Upper lobe of left lung (tissue), 6 donors: Measurements from ENCODE around the gene PTRH1. TPM values are rescaled to one million over a fixed set of nuclear protein-coding genes. Genes with fewer than 3 reads are reported as not detected.

Experiments used
- ATAC-seq, 2 donors: fragments of 200-7000 bp; cut with Tn5 transposase; one replicate each; pipeline ENCODE4 v1.9.1; 2022; ENCODE audit warnings: mild to moderate bottlenecking in 2 of 2, moderate library complexity in 2 of 2; ENCODE audit not compliant: low FRiP score in 2 of 2
- DNase-seq, 2 donors: peaks; one replicate each; pipeline ENCODE4 v3.0.0-alpha.2; 2019 to 2020
- H3K27ac ChIP-seq, 4 donors: fragments of 200-600 bp; sonication (generic); one replicate each; pipeline ENCODE4 v1.5.1; 2016 to 2019
- H3K27me3 ChIP-seq, 4 donors: fragments of 200-600 bp; sonication (generic); one replicate each; pipeline ENCODE4 v1.5.1; 2017 to 2019
- H3K36me3 ChIP-seq, 4 donors: fragments of 200-600 bp; sonication (generic); one replicate each; pipeline ENCODE4 v1.5.1; 2016 to 2019
- H3K4me1 ChIP-seq, 4 donors: fragments of 200-600 bp; sonication (generic); one replicate each; pipeline ENCODE4 v1.5.1; 2018 to 2019
- H3K4me3 ChIP-seq, 4 donors: fragments of 200-600 bp; sonication (generic); one replicate each; pipeline ENCODE4 v1.5.1; 2017 to 2019; ENCODE audit warnings: mild to moderate bottlenecking in 2 of 4, moderate library complexity in 1 of 4
- H3K9me3 ChIP-seq, 4 donors: fragments of 200-600 bp; sonication (generic); one replicate each; pipeline ENCODE4 v1.5.1; 2018 to 2019
- CTCF ChIP-seq, 6 experiments: fragments of 450-650 bp in 4 of 6; fragments of 200-600 bp in 2 of 6; sonication (generic) in 2 of 6; IDR thresholded peaks; one replicate each; pipeline ENCODE4 v1.5.1; 2016 to 2019; ENCODE audit warnings: antibody characterized with exemption in 6 of 6
- EP300 ChIP-seq, 4 donors: sonication (generic); formaldehyde crosslinking; IDR thresholded peaks; one replicate each; pipeline ENCODE4 v1.5.1; 2017; ENCODE audit warnings: antibody characterized with exemption in 4 of 4, control low read depth in 2 of 4
- POLR2A ChIP-seq, 4 donors: fragments of 450-650 bp; IDR thresholded peaks; one replicate each; pipeline ENCODE4 v1.5.1; 2016 to 2017; ENCODE audit warnings: antibody characterized with exemption in 4 of 4, mild to moderate bottlenecking in 2 of 4
- POLR2AphosphoS5 ChIP-seq, 2 donors: sonication (generic); formaldehyde crosslinking; IDR thresholded peaks; one replicate each; pipeline ENCODE4 v1.5.1; 2017; ENCODE audit warnings: antibody characterized with exemption in 2 of 2
- WGBS, 2 donors: methylation state at CpG; one replicate each; pipeline ENCODE4 v1.1.5; 2017 to 2018; 5-methylcytosine and 5-hydroxymethylcytosine counted together
- total RNA-seq, 6 donors: library from RNA; depleted of rRNA in 4 of 6; stranded (reverse); fragments of >200 nt in 4 of 6; gene quantifications; one replicate each; pipeline versions ENCODE4 v1.1.0 to v1.2.1, GENCODE V29; 2016 to 2021
- donor health status: DM: no; HTN: no; CAD: no; lungs with moderate emphysema.
- donor health status: DM: no; HTN: yes; CAD: no; lungs with severe emphysema.

PTRH1 gene
- total RNA-seq = 10 to 100 TPM in 5 of 6 donors, 1 to 10 TPM in 1; 7.4 to 33.5 (median 18.7) TPM

- DNase-seq (peak; percentile 97 to 99), ATAC-seq (peak; percentile 96 to 98)
- TF ChIP-seq POLR2A (IDR thresholded peaks at IDR 0.05) (peak in 2 of 4 donors; percentile 37 to 67), POLR2AphosphoS5 (IDR thresholded peaks at IDR 0.05) (peak; percentile 70 to 74), CTCF (IDR thresholded peaks at IDR 0.05) (no peak), EP300 (IDR thresholded peaks at IDR 0.05) (no peak)
- no peaks in the 10 kb centered on the region for H3K27me3 ChIP-seq
- 6 to 19% methylated on average over 15 to 61 of the region's 65 CpGs for WGBS, 2 donors
- peak within 1 kb of the TSS; percentile 63 to 85 (median 71) for H3K4me3 ChIP-seq
- H3K36me3 ChIP-seq = peaks cover 0 to 5% (median 0%) of the 10 kb centered on the region in 4 donors
- peaks cover 12 to 19% (median 16%) of the 10 kb centered on the region in 4 donors for H3K4me1 ChIP-seq
- H3K27ac ChIP-seq = peak within 1 kb of the TSS; percentile 74 to 86 (median 78)
- no peaks in the 10 kb centered on the region for H3K9me3 ChIP-seq
Observed at GRCh38 chr9:127715470-127716337, at the start of gene PTRH1, which contains the start of gene TTC16. PTRH1 (minus strand) TSS chr9:127715663; CDS start chr9:127715639, 24 bp downstream. TTC16 (plus strand) TSS chr9:127716079; CDS start chr9:127716146, 67 bp downstream.

GRCh38 chr9:127763918-127764384, 48.5 kb upstream of the PTRH1 start:
- peak in 1 of 2 donors; percentile 73 for DNase-seq
- ATAC-seq = peak; percentile 51 to 86
- H3K4me1 ChIP-seq = peaks cover 44 to 68% (median 58%) of the 10 kb centered on the region in 4 donors
- H3K9me3 ChIP-seq = no peaks in the 10 kb centered on the region
- H3K36me3 ChIP-seq = peaks cover 0 to 23% (median 3%) of the 10 kb centered on the region in 4 donors
- TF ChIP-seq POLR2A (IDR thresholded peaks at IDR 0.05) = peak in 2 of 4 donors; percentile 36 to 46
- TF ChIP-seq POLR2AphosphoS5 (IDR thresholded peaks at IDR 0.05) = peak; percentile 95 to 99
- TF ChIP-seq EP300 (IDR thresholded peaks at IDR 0.05) = peak; percentile 92 to 100 (median 98)
- TF ChIP-seq CTCF (IDR thresholded peaks at IDR 0.05) = peak; percentile 52 to 78 (median 68)
- H3K27me3 ChIP-seq = no peaks in the 10 kb centered on the region
- no peak overlapping the region for H3K4me3 ChIP-seq
- 32 to 68% methylated on average over 6 of the region's 7 CpGs for WGBS, 2 donors
- H3K27ac ChIP-seq = peak overlapping the region; percentile 84 to 96 (median 87)

GRCh38 chr9:127762111-127762676, 46.7 kb upstream of the PTRH1 start:
- DNase-seq (peak in 1 of 2 donors; percentile 69), ATAC-seq (peak; percentile 66 to 76)
- H3K4me1 ChIP-seq = peaks cover 35 to 63% (median 47%) of the 10 kb centered on the region in 4 donors
- peak; percentile 73 to 83 for TF ChIP-seq POLR2AphosphoS5 (IDR thresholded peaks at IDR 0.05)
- peak in 3 of 4 donors; percentile 29 to 75 (median 60) for TF ChIP-seq EP300 (IDR thresholded peaks at IDR 0.05)
- no peak for TF ChIP-seq CTCF (IDR thresholded peaks at IDR 0.05)
- peak in 2 of 4 donors; percentile 16 to 48 for TF ChIP-seq POLR2A (IDR thresholded peaks at IDR 0.05)
- H3K4me3 ChIP-seq = peak overlapping the region in 3 of 4 donors; percentile 27 to 46 (median 40)
- 40 to 43% methylated on average over 15 to 16 of the region's 16 CpGs for WGBS, 2 donors
- H3K36me3 ChIP-seq = peaks cover 0 to 30% (median 3%) of the 10 kb centered on the region in 4 donors
- peak overlapping the region; percentile 84 to 96 (median 87) for H3K27ac ChIP-seq
- no peaks in the 10 kb centered on the region for H3K27me3 ChIP-seq
- no peaks in the 10 kb centered on the region for H3K9me3 ChIP-seq

- peak overlapping the region; percentile 2 to 46 (median 34) for H3K4me3 ChIP-seq
- no peaks in the 10 kb centered on the region for H3K9me3 ChIP-seq
- H3K27ac ChIP-seq = peak overlapping the region; percentile 84 to 89 (median 87)
- no peaks in the 10 kb centered on the region for H3K27me3 ChIP-seq
- 37 to 53% methylated on average over 3 to 5 of the region's 5 CpGs for WGBS, 2 donors
- ATAC-seq (no peak), DNase-seq (no peak)
- H3K4me1 ChIP-seq = peaks cover 30 to 56% (median 41%) of the 10 kb centered on the region in 4 donors
- H3K36me3 ChIP-seq = peaks cover 0 to 24% (median 2%) of the 10 kb centered on the region in 4 donors
- TF ChIP-seq POLR2AphosphoS5 (IDR thresholded peaks at IDR 0.05) (peak in 1 of 2 donors; percentile 22), CTCF (IDR thresholded peaks at IDR 0.05) (no peak)
Observed at GRCh38 chr9:127761491-127761956, 46.1 kb upstream of the PTRH1 start.
